Measurements from ENCODE around the gene PODN.

DNA sequence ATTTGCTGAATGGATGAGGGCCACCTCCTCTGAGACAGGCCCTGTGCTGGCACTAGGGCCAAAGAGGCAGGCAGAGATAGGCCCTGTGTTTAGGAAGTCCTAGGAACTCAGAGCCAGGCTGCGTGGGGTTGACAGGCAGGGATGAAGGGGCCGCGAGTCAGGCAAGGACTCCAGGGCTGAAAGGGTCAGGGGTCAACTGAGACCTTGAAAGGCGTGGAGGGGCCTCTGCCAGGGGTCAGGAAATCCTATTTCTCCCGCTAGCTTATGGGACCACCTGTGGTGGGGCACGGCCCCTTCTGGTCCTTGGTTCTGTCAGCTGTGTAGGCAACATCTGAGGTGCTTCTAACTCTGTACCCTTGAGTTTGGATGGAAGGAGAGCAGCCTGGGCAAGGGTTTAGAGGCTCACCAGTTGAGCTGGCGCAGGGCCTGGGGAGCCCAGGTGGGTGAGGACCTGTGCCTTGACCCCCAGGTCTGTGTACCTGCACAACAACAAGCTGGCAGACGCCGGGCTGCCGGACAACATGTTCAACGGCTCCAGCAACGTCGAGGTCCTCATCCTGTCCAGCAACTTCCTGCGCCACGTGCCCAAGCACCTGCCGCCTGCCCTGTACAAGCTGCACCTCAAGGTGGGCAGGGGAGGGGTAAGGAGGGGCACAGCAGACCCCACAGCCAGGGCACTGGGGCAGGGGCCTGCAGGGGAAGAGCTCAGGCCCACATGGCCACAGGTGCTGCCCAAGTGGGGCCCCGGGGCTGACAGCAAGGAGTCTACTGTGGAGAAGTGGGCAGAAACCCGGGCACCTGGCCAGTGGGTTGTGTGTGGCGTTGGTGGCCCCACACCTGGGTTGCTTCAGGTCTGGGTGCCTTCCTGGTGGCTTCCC, 14.9 kb downstream of the PODN start:
- TF ChIP-seq, protein P1, sequence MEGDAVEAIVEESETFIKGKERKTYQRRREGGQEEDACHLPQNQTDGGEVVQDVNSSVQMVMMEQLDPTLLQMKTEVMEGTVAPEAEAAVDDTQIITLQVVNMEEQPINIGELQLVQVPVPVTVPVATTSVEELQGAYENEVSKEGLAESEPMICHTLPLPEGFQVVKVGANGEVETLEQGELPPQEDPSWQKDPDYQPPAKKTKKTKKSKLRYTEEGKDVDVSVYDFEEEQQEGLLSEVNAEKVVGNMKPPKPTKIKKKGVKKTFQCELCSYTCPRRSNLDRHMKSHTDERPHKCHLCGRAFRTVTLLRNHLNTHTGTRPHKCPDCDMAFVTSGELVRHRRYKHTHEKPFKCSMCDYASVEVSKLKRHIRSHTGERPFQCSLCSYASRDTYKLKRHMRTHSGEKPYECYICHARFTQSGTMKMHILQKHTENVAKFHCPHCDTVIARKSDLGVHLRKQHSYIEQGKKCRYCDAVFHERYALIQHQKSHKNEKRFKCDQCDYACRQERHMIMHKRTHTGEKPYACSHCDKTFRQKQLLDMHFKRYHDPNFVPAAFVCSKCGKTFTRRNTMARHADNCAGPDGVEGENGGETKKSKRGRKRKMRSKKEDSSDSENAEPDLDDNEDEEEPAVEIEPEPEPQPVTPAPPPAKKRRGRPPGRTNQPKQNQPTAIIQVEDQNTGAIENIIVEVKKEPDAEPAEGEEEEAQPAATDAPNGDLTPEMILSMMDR (IDR thresholded peaks at IDR 0.05): no peak
- TF ChIP-seq POLR2A (IDR thresholded peaks at IDR 0.05): no peak
- no peak for TF ChIP-seq POLR2AphosphoS5 (IDR thresholded peaks at IDR 0.05)
